ENCODE results near the gene COL24A1. TPM values are rescaled to one million over a fixed set of nuclear protein-coding genes. Genes with fewer than 3 reads are reported as not detected.

Gene COL24A1
- total and polyA plus RNA-seq, 2 of the 8 experiments (the other 6 are each of a cell fraction or from before 2014, with no cell fraction given): 0.23 to 1.1 TPM

DNA sequence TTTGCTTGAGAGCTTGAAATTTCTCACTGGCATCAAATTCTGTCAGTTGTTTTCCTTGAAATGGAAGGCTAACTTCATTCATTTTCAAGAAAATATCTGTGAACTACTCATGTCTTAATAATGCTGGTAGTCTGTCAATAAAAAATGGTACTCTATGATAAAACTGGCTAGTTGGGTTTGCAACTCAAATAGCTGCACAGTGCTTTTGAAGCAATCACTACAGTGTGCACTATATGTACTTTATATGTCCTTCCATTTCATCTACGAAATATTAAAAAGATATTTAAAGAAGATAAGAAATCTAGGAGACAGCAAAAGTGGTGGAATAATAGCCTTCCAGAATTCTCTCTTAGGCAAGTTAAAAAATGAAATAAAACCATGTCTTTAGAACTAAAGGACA lies 408.5 kb downstream of the COL24A1 start (continued):
- TF ChIP-seq, protein P1, sequence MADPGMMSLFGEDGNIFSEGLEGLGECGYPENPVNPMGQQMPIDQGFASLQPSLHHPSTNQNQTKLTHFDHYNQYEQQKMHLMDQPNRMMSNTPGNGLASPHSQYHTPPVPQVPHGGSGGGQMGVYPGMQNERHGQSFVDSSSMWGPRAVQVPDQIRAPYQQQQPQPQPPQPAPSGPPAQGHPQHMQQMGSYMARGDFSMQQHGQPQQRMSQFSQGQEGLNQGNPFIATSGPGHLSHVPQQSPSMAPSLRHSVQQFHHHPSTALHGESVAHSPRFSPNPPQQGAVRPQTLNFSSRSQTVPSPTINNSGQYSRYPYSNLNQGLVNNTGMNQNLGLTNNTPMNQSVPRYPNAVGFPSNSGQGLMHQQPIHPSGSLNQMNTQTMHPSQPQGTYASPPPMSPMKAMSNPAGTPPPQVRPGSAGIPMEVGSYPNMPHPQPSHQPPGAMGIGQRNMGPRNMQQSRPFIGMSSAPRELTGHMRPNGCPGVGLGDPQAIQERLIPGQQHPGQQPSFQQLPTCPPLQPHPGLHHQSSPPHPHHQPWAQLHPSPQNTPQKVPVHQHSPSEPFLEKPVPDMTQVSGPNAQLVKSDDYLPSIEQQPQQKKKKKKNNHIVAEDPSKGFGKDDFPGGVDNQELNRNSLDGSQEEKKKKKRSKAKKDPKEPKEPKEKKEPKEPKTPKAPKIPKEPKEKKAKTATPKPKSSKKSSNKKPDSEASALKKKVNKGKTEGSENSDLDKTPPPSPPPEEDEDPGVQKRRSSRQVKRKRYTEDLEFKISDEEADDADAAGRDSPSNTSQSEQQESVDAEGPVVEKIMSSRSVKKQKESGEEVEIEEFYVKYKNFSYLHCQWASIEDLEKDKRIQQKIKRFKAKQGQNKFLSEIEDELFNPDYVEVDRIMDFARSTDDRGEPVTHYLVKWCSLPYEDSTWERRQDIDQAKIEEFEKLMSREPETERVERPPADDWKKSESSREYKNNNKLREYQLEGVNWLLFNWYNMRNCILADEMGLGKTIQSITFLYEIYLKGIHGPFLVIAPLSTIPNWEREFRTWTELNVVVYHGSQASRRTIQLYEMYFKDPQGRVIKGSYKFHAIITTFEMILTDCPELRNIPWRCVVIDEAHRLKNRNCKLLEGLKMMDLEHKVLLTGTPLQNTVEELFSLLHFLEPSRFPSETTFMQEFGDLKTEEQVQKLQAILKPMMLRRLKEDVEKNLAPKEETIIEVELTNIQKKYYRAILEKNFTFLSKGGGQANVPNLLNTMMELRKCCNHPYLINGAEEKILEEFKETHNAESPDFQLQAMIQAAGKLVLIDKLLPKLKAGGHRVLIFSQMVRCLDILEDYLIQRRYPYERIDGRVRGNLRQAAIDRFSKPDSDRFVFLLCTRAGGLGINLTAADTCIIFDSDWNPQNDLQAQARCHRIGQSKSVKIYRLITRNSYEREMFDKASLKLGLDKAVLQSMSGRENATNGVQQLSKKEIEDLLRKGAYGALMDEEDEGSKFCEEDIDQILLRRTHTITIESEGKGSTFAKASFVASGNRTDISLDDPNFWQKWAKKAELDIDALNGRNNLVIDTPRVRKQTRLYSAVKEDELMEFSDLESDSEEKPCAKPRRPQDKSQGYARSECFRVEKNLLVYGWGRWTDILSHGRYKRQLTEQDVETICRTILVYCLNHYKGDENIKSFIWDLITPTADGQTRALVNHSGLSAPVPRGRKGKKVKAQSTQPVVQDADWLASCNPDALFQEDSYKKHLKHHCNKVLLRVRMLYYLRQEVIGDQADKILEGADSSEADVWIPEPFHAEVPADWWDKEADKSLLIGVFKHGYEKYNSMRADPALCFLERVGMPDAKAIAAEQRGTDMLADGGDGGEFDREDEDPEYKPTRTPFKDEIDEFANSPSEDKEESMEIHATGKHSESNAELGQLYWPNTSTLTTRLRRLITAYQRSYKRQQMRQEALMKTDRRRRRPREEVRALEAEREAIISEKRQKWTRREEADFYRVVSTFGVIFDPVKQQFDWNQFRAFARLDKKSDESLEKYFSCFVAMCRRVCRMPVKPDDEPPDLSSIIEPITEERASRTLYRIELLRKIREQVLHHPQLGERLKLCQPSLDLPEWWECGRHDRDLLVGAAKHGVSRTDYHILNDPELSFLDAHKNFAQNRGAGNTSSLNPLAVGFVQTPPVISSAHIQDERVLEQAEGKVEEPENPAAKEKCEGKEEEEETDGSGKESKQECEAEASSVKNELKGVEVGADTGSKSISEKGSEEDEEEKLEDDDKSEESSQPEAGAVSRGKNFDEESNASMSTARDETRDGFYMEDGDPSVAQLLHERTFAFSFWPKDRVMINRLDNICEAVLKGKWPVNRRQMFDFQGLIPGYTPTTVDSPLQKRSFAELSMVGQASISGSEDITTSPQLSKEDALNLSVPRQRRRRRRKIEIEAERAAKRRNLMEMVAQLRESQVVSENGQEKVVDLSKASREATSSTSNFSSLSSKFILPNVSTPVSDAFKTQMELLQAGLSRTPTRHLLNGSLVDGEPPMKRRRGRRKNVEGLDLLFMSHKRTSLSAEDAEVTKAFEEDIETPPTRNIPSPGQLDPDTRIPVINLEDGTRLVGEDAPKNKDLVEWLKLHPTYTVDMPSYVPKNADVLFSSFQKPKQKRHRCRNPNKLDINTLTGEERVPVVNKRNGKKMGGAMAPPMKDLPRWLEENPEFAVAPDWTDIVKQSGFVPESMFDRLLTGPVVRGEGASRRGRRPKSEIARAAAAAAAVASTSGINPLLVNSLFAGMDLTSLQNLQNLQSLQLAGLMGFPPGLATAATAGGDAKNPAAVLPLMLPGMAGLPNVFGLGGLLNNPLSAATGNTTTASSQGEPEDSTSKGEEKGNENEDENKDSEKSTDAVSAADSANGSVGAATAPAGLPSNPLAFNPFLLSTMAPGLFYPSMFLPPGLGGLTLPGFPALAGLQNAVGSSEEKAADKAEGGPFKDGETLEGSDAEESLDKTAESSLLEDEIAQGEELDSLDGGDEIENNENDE (IDR thresholded peaks at IDR 0.05; ENCODE audit: insufficient replicate concordance, low read length): no peak
- no peak for TF ChIP-seq RNF2 (IDR thresholded peaks at IDR 0.05; ENCODE audit: borderline replicate concordance, low read depth, low read length, missing control alignments, poor library complexity, severe bottlenecking)
- TF ChIP-seq CEBPB (IDR thresholded peaks at IDR 0.05; ENCODE audit: low read depth, low read length): no peak
- no peak for TF ChIP-seq TBP (IDR thresholded peaks at IDR 0.05; ENCODE audit: low read depth, low read length)
- TF ChIP-seq EZH2 (IDR thresholded peaks at IDR 0.05; ENCODE audit: low read depth, low read length, severe bottlenecking): no peak
- TF ChIP-seq, protein P2, sequence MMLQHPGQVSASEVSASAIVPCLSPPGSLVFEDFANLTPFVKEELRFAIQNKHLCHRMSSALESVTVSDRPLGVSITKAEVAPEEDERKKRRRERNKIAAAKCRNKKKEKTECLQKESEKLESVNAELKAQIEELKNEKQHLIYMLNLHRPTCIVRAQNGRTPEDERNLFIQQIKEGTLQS (IDR thresholded peaks at IDR 0.05; ENCODE audit: insufficient read depth, low read depth, low read length): no peak

All from H1 (cell line).